GM23338 (cell line): ENCODE measurements around the gene HES4. TPM values are rescaled to one million over a fixed set of nuclear protein-coding genes. Genes with fewer than 3 reads are reported as not detected.

Experiments
- ATAC-seq: fragments of 200-7000 bp; cut with Tn5 transposase; 3 replicates; pipeline ENCODE4 v1.9.1; 2020
- DNase-seq: peaks from one replicate; pipeline ENCODE4 v3.0.0-alpha.2; 2015; ENCODE audit warnings: low spot score
- H2AFZ ChIP-seq: fragments of 200-600 bp; sonication (generic); 2 replicates; pipeline ENCODE4 v1.8.0; 2016; ENCODE audit warnings: antibody characterized with exemption, mild to moderate bottlenecking, moderate library complexity
- H3F3A ChIP-seq: fragments of 200-600 bp; sonication (generic); replicated peaks from 2 replicates; pipeline ENCODE4 v1.8.0; 2017; ENCODE audit warnings: antibody characterized with exemption, mixed run types, low read depth
- H3K27ac ChIP-seq: fragments of 200-600 bp; sonication (generic); 2 replicates; pipeline ENCODE4 v1.6.1; 2016; ENCODE audit warnings: low read depth
- H3K27me3 ChIP-seq: fragments of 200-600 bp; sonication (generic); 2 replicates; pipeline ENCODE4 v1.8.0; 2016; ENCODE audit warnings: mild to moderate bottlenecking, mixed run types, moderate library complexity; ENCODE audit not compliant: insufficient read depth
- H3K36me3 ChIP-seq: fragments of 200-600 bp; sonication (generic); 2 replicates; pipeline ENCODE4 v1.8.0; 2016; ENCODE audit warnings: mild to moderate bottlenecking; ENCODE audit not compliant: insufficient read depth
- H3K4me1 ChIP-seq: fragments of 200-600 bp; sonication (generic); 2 replicates; pipeline ENCODE4 v1.8.0; 2016; ENCODE audit warnings: mild to moderate bottlenecking, moderate library complexity; ENCODE audit not compliant: insufficient read depth
- H3K4me2 ChIP-seq: fragments of 200-600 bp; sonication (generic); 2 replicates; pipeline ENCODE4 v1.7.1; 2017; ENCODE audit warnings: mixed run types
- H3K4me3 ChIP-seq: fragments of 200-600 bp; sonication (generic); 2 replicates; pipeline ENCODE4 v1.6.1; 2016; ENCODE audit warnings: mixed run types
- H3K79me2 ChIP-seq: fragments of 200-600 bp; sonication (generic); replicated peaks from 2 replicates; pipeline ENCODE4 v1.8.0; 2017; ENCODE audit warnings: mild to moderate bottlenecking; ENCODE audit not compliant: insufficient read depth
- H3K9me2 ChIP-seq: fragments of 200-600 bp; sonication (generic); 2 replicates; pipeline ENCODE4 v1.8.0; 2017; ENCODE audit not compliant: insufficient read depth
- H4K20me1 ChIP-seq: fragments of 200-600 bp; sonication (generic); replicated peaks from 2 replicates; pipeline ENCODE4 v1.8.0; 2017; ENCODE audit warnings: mild to moderate bottlenecking; ENCODE audit not compliant: insufficient read depth
- H3K27ac Mint-ChIP-seq: 2 replicates; pipeline ENCODE4 v1.8.0; 2020; ENCODE audit warnings: inconsistent platforms, mild to moderate bottlenecking, moderate library complexity, mixed read lengths
- H3K27me3 Mint-ChIP-seq: 3 replicates; pipeline ENCODE4 v1.8.0; 2022; ENCODE audit warnings: low read depth, mild to moderate bottlenecking, moderate library complexity, mixed read lengths, inconsistent platforms; ENCODE audit not compliant: insufficient read depth, poor library complexity
- H3K36me3 Mint-ChIP-seq: 3 replicates; pipeline ENCODE4 v1.8.0; 2021; ENCODE audit warnings: low read depth, mild to moderate bottlenecking, inconsistent platforms, moderate library complexity, mixed read lengths
- H3K4me1 Mint-ChIP-seq: 3 replicates; pipeline ENCODE4 v1.8.0; 2020; ENCODE audit warnings: mild to moderate bottlenecking, inconsistent platforms, mixed read lengths
- H3K4me3 Mint-ChIP-seq: 3 replicates; pipeline ENCODE4 v1.8.0; 2021; ENCODE audit warnings: moderate library complexity, mild to moderate bottlenecking, inconsistent platforms, mixed read lengths
- H3K9me3 Mint-ChIP-seq: 3 replicates; pipeline ENCODE4 v1.8.0; 2020; ENCODE audit warnings: moderate library complexity, mild to moderate bottlenecking, inconsistent platforms, mixed read lengths
- CREB1 ChIP-seq: fragments of 250-450 bp; sonication (Bioruptor Pico); IDR thresholded peaks from 2 replicates; pipeline ENCODE4 v1.5.0; 2020; ENCODE audit warnings: low read depth, mild to moderate bottlenecking, moderate library complexity
- CTCF ChIP-seq, 2 experiments: fragments of 200-600 bp in 1 of 2; sonication (generic) in 1 of 2; conservative IDR thresholded peaks; 2 replicates each; pipeline versions ENCODE4 v1.5.1 to v1.6.1; 2016 to 2017; ENCODE audit warnings: antibody characterized with exemption in 2 of 2, low read depth in 2 of 2, mild to moderate bottlenecking in 2 of 2, moderate library complexity in 1 of 2
- EZH2phosphoT487 ChIP-seq: fragments of 200-600 bp; sonication (generic); IDR thresholded peaks from one replicate; pipeline ENCODE4 v1.8.1; 2018; ENCODE audit warnings: antibody characterized with exemption; ENCODE audit not compliant: unreplicated experiment
- JUNB ChIP-seq: IDR thresholded peaks from one replicate; pipeline ENCODE4 v1.6.1; 2016; ENCODE audit warnings: antibody characterized with exemption; ENCODE audit not compliant: unreplicated experiment
- NANOG ChIP-seq: IDR thresholded peaks from 2 replicates; pipeline ENCODE4 v1.6.1; 2016; ENCODE audit warnings: antibody characterized with exemption, borderline replicate concordance
- REST ChIP-seq: IDR thresholded peaks from one replicate; pipeline ENCODE4 v1.6.1; 2018; ENCODE audit warnings: antibody characterized with exemption; ENCODE audit not compliant: unreplicated experiment
- STAT1 ChIP-seq: IDR thresholded peaks from one replicate; pipeline ENCODE4 v1.6.1; 2016; ENCODE audit warnings: antibody characterized with exemption; ENCODE audit not compliant: unreplicated experiment
- ZNF114 ChIP-seq: fragments of 250-450 bp; sonication (Bioruptor Pico); IDR thresholded peaks from 2 replicates; pipeline ENCODE4 v1.5.0; 2020; ENCODE audit warnings: mild to moderate bottlenecking, moderate library complexity
- polyA plus RNA-seq: library from polyadenylated mRNA; unstranded; fragments of >200 nt; fragmentation: Nextera tagmentation; extraction: Ambion mirVana; gene quantifications from 2 replicates; pipeline ENCODE4 v1.2.1, GENCODE V29; 2016
- total RNA-seq: library from RNA; depleted of rRNA; stranded (reverse); fragments of >200 nt; shearing (Covaris generic); gene quantifications from 2 replicates; pipeline ENCODE4 v1.2.3, GENCODE V29; 2014

HES4 gene
- total and polyA plus RNA-seq, 2 experiments from 2014 or later: 2.3 to 6.7 TPM

GRCh38 chr1:1024149-1024770 is 24.4 kb upstream of the HES4 start:
- no peaks in the 10 kb centered on the region for H3F3A ChIP-seq
- no peak overlapping the region for H3K27ac ChIP-seq
- Mint-ChIP-seq H3K27me3 (peaks cover 14% of the 10 kb centered on the region), H3K4me1 (peaks cover 34% of the 10 kb centered on the region), H3K9me3 (no peaks in the 10 kb centered on the region), H3K27ac (no peak overlapping the region), H3K4me3 (no peak overlapping the region; the same call in 2 of the 3 replicates), H3K36me3 (peaks cover 20% of the 10 kb centered on the region)
- H3K36me3 ChIP-seq: no peaks in the 10 kb centered on the region
- no peak for DNase-seq
- peak overlapping the region; percentile 71 for H3K4me2 ChIP-seq
- no peaks in the 10 kb centered on the region; the same call in 1 of the 2 replicates for H3K27me3 ChIP-seq
- ATAC-seq: no peak
- H3K79me2 ChIP-seq: 0 out of 2 replicates have a peak, but pooled peaks cover 5% of the 10 kb centered on the region
- peak overlapping the region; percentile 43; the same call in 1 of the 2 replicates for H3K4me3 ChIP-seq
- peaks cover 47% of the 10 kb centered on the region for H3K4me1 ChIP-seq
- H2AFZ ChIP-seq: no peak overlapping the region
- H3K9me2 ChIP-seq: no peaks in the 10 kb centered on the region
- peaks cover 4% of the 10 kb centered on the region; the same call in 1 of the 2 replicates for H4K20me1 ChIP-seq
- no peak for TF ChIP-seq JUNB
- TF ChIP-seq STAT1: no peak

GRCh38 chr1:1023700-1024099 is 23.8 kb upstream of the HES4 start:
- H3K27ac ChIP-seq: no peak overlapping the region
- peaks cover 4% of the 10 kb centered on the region; the same call in 1 of the 2 replicates for H4K20me1 ChIP-seq
- H3K36me3 ChIP-seq: no peaks in the 10 kb centered on the region
- Mint-ChIP-seq H3K36me3 (peaks cover 20% of the 10 kb centered on the region), H3K4me1 (peaks cover 34% of the 10 kb centered on the region), H3K27me3 (peaks cover 19% of the 10 kb centered on the region), H3K27ac (no peak overlapping the region), H3K9me3 (no peaks in the 10 kb centered on the region), H3K4me3 (peak overlapping the region; percentile 14; the same call in 1 of the 3 replicates)
- no peaks in the 10 kb centered on the region for H3K9me2 ChIP-seq
- H3K4me3 ChIP-seq: no peak overlapping the region
- TF ChIP-seq CREB1 (no peak), EZH2phosphoT487 (no peak), NANOG (no peak), REST (no peak), STAT1 (no peak), CTCF (conservative IDR thresholded peaks at IDR 0.05; ENCODE audit: low read depth in 2 of 2) (no peak), ZNF114 (CRISPR knock-in tag) (no peak)
- peak overlapping the region; percentile 71; the same call in 1 of the 2 replicates for H3K4me2 ChIP-seq
- H3K79me2 ChIP-seq: 0 out of 2 replicates have a peak, but pooled peaks cover 5% of the 10 kb centered on the region
- no peaks in the 10 kb centered on the region for H3F3A ChIP-seq
- no peaks in the 10 kb centered on the region; the same call in 1 of the 2 replicates for H3K27me3 ChIP-seq
- ATAC-seq: peak; percentile 8; the same call in 2 of the 3 replicates
- DNase-seq: peak; percentile 33
- H2AFZ ChIP-seq: no peak overlapping the region
- peaks cover 47% of the 10 kb centered on the region for H3K4me1 ChIP-seq
